HFF-Myc (cell line): ENCODE data around the gene TMEM94.

Source experiments
- DNase-seq: peaks from one replicate; pipeline ENCODE4 v3.0.0-alpha.2; 2011; ENCODE audit warnings: low read depth; ENCODE audit errors: extremely low read depth
- H3K4me3 ChIP-seq: replicated peaks from 2 replicates; pipeline ENCODE4 v1.5.1; 2011; ENCODE audit warnings: low read depth, mild to moderate bottlenecking, control low read depth, low read length
- CTCF ChIP-seq: IDR thresholded peaks from 2 replicates; pipeline ENCODE4 v1.5.1; 2012; ENCODE audit warnings: mild to moderate bottlenecking, low read depth, low read length, control low read depth; ENCODE audit errors: missing control alignments

The TMEM94 gene

DNA sequence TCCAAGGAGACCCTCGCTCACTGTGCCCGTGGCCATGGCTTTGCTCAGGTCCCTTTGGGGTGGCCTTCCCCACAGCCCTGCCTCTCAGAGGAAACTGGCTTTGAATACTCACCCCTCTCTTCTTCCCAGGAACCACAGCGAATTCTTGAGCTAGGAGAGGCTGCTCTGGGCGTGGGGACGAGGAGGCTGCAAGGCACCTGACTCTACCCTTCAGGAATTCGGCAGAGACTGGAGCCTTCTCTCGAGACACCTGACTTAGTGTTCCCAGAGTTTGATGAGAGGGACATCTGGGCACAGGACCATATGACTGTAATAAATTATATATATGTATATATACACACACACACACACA is 75.3 kb downstream of the TMEM94 start:
- H3K4me3 ChIP-seq = no peak overlapping the region
- DNase-seq = no peak
- TF ChIP-seq CTCF = no peak

GRCh38 chr17:75535119-75535537 is 78.7 kb downstream of the TMEM94 start:
- TF ChIP-seq CTCF = no peak
- no peak overlapping the region for H3K4me3 ChIP-seq
- DNase-seq = no peak

- no peak for DNase-seq
- no peak overlapping the region for H3K4me3 ChIP-seq
- no peak for TF ChIP-seq CTCF
These were observed 79.4 kb downstream of the TMEM94 start for GRCh38 chr17:75535871-75536270.

- no peak for TF ChIP-seq CTCF
- no peak for DNase-seq
- no peak overlapping the region for H3K4me3 ChIP-seq
These were observed 79.9 kb downstream of the TMEM94 start for GRCh38 chr17:75536366-75536765.

DNA sequence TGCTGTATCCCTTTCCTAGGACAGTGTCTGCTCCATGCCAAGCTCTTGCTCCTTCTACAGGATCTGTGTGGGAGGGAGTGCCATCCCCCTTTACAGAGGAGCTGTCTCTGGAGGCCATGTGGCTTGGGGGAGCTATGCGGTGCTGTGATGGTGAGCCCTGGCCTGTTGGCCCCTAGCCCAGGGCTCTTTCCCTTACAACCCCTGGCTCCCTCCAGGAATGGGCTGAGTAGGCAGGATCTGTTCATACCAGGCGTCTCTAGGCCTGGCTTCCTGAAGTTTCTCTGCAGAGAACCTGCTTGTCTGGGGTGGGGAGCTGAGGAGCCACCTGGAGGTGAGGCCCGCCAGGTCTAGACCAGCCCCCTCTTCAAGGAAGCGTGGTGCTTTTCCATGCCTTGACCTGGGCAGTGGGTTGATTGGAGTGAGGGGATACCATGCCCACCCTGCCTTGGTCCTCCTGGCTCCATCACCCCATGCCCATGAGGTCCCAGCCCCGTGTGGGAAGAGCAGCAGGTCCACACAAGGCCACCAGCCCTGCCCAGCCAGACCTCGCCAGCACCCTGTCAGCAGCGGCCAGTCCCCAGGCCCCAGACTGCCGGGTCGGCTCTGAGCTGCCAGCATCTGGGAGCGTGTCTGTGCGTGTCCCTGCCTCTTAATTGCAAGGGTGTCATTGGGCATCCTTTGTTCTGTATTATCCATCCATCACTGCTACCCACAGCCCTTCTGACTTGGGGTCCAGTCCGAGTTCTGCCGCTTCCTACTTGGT is 83.7 kb downstream of the TMEM94 start:
- no peak for DNase-seq
- no peak overlapping the region for H3K4me3 ChIP-seq
- no peak for TF ChIP-seq CTCF

DNA sequence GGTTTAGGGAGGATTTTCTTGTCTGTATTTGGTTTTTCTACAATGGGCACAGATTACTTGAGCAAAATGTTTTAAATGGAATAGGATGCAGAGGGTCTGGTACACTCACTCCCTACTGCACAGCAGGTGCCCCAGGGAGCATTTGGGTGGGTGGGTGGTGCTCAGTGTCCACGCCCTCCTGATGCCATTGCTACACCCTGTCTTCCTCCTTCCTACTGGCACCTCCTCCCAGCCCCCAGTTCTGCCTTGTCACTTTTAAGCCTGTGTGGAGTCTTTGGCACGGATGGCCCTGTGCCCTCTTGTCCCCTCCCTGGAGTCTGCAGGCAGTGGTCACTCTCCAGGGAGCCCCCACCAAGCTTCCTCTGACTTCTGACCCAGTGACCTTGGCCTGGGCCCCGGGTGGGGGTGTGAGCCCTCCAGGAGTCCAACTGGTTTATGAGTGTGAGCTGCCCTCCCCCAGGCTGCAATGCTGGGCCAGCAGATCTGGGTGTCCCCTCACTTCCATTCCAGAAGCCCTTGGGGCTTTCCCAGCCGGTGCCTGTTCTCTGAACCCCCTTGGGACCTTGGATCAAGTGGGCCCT is 84.6 kb downstream of the TMEM94 start:
- no peak for TF ChIP-seq CTCF
- H3K4me3 ChIP-seq = no peak overlapping the region
- no peak for DNase-seq
